OCI-LY3 (cell line): ENCODE measurements around the gene ARHGEF16.

Experiments used
- H2AFZ ChIP-seq: fragments of 200-600, 300-600 bp; shearing (Covaris generic); 2 replicates; pipeline ENCODE4 v1.6.0; 2014; ENCODE audit warnings: antibody characterized with exemption, low read depth, low read length
- H3K27ac ChIP-seq: fragments of 200-600, 300-600 bp; sonication (generic); 2 replicates; pipeline ENCODE4 v1.5.1; 2014; ENCODE audit warnings: mild to moderate bottlenecking, low read length, moderate library complexity, mixed read lengths
- H3K27me3 ChIP-seq: fragments of 200-600, 300-600 bp; sonication (generic); 2 replicates; pipeline ENCODE4 v1.6.1; 2014; ENCODE audit warnings: low read depth, low read length, mixed read lengths
- H3K36me3 ChIP-seq: fragments of 200-600, 300-600 bp; sonication (generic); replicated peaks from 2 replicates; pipeline ENCODE3; 2014; ENCODE audit warnings: low read depth, low read length, mixed read lengths
- H3K4me1 ChIP-seq: fragments of 300-600, 200-600 bp; sonication (generic); 2 replicates; pipeline ENCODE4 v1.6.1; 2014; ENCODE audit warnings: low read length, mixed read lengths
- H3K4me2 ChIP-seq: fragments of 200-600, 300-600 bp; sonication (generic); 2 replicates; pipeline ENCODE4 v1.6.1; 2014; ENCODE audit warnings: low read length, mixed read lengths
- H3K4me3 ChIP-seq: fragments of 300-600, 200-600 bp; sonication (generic); 2 replicates; pipeline ENCODE4 v1.5.1; 2014; ENCODE audit warnings: antibody characterized with exemption, mild to moderate bottlenecking, low read length, moderate library complexity
- H3K79me2 ChIP-seq: fragments of 300-600, 200-600 bp; shearing (Covaris generic); 2 replicates; pipeline ENCODE4 v1.6.1; 2014; ENCODE audit warnings: mild to moderate bottlenecking, low read length, mixed read lengths
- H3K9ac ChIP-seq: fragments of 300-600, 200-600 bp; shearing (Covaris generic); 2 replicates; pipeline ENCODE4 v1.6.0; 2014; ENCODE audit warnings: mild to moderate bottlenecking, low read length, moderate library complexity
- H3K9me3 ChIP-seq: fragments of 200-600, 300-600 bp; shearing (Covaris generic); 2 replicates; pipeline ENCODE4 v1.6.1; 2014; ENCODE audit warnings: low read length, mixed read lengths; ENCODE audit not compliant: insufficient read depth
- H4K20me1 ChIP-seq: fragments of 200-600, 300-600 bp; sonication (generic); 2 replicates; pipeline ENCODE4 v1.6.1; 2016; ENCODE audit warnings: low read length, mixed read lengths; ENCODE audit not compliant: insufficient read depth
- EZH2phosphoT487 ChIP-seq: fragments of 200-600 bp; shearing (Covaris generic); IDR thresholded peaks from 2 replicates; pipeline ENCODE4 v1.6.1; 2018; ENCODE audit warnings: antibody characterized with exemption, mixed run types, low read depth
- TF ChIP-seq, protein P1 (sequence below): fragments of 200-600, 300-600 bp; sonication (generic); IDR thresholded peaks from 2 replicates; pipeline ENCODE4 v1.5.1; 2014; ENCODE audit warnings: antibody characterized with exemption, low read length, low read depth

The ARHGEF16 gene

DNA sequence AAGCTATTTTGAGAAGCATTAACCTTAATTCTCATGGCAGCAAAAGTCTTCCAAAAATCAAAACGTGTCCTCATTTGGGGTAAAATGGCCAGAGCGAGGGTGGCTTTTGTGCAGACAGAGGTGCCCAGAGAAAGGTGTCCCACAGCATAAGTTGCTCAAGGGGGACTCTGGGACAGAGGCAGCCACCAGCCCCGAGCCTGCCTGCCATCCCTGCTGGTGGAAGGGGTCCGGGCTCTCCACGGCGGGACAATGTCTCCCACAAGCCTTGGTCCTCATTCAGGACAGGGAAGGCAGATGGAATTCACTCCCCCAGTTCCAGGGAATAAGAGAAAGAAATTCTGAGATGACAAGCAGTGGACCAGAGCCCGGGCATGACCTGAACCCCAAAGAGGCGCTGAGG lies 12.6 kb upstream of the ARHGEF16 start:
- Histone ChIP-seq H3K9ac (no peak overlapping the region), H3K9me3 (no peaks in the 10 kb centered on the region), H3K27me3 (no peaks in the 10 kb centered on the region), H3K4me2 (no peak overlapping the region), H3K4me1 (no peaks in the 10 kb centered on the region), H3K27ac (no peak overlapping the region), H3K4me3 (no peak overlapping the region), H3K79me2 (no peaks in the 10 kb centered on the region), H4K20me1 (no peaks in the 10 kb centered on the region), H3K36me3 (no peaks in the 10 kb centered on the region), H2AFZ (no peak overlapping the region)
- TF ChIP-seq, protein P1, sequence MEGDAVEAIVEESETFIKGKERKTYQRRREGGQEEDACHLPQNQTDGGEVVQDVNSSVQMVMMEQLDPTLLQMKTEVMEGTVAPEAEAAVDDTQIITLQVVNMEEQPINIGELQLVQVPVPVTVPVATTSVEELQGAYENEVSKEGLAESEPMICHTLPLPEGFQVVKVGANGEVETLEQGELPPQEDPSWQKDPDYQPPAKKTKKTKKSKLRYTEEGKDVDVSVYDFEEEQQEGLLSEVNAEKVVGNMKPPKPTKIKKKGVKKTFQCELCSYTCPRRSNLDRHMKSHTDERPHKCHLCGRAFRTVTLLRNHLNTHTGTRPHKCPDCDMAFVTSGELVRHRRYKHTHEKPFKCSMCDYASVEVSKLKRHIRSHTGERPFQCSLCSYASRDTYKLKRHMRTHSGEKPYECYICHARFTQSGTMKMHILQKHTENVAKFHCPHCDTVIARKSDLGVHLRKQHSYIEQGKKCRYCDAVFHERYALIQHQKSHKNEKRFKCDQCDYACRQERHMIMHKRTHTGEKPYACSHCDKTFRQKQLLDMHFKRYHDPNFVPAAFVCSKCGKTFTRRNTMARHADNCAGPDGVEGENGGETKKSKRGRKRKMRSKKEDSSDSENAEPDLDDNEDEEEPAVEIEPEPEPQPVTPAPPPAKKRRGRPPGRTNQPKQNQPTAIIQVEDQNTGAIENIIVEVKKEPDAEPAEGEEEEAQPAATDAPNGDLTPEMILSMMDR = no peak
- TF ChIP-seq EZH2phosphoT487 = no peak

DNA sequence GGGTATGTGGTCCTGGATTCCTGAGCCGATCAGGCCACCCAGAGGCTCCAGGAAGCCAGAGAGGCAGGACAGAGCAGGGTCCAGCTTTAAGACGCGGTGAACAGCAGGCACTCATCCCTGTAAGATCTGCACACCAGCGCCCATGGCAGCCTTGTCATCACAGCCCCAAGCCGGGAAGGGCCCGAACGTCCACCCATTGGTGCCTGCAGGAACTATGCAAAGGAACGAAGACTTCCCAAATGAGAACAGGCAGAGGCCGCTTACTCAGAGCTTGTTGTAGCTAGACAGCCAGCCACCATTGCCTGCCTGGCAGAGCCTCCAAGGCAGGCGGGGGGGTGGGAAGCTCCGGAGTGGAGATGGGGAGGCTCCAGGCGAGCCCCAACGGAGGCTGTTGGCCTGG lies 12.1 kb upstream of the ARHGEF16 start:
- no peak overlapping the region for H3K4me3 ChIP-seq
- no peak overlapping the region for H3K27ac ChIP-seq
- H2AFZ ChIP-seq = no peak overlapping the region
- H3K4me2 ChIP-seq = no peak overlapping the region
- H3K4me1 ChIP-seq = no peaks in the 10 kb centered on the region
- no peaks in the 10 kb centered on the region for H3K27me3 ChIP-seq
- no peaks in the 10 kb centered on the region for H3K36me3 ChIP-seq
- TF ChIP-seq, protein P1 = no peak
- no peak for TF ChIP-seq EZH2phosphoT487
- H3K79me2 ChIP-seq = no peaks in the 10 kb centered on the region
- no peaks in the 10 kb centered on the region for H3K9me3 ChIP-seq
- no peaks in the 10 kb centered on the region for H4K20me1 ChIP-seq
- H3K9ac ChIP-seq = no peak overlapping the region

- Histone ChIP-seq H3K27ac (no peak overlapping the region), H4K20me1 (no peaks in the 10 kb centered on the region), H2AFZ (no peak overlapping the region), H3K4me1 (no peaks in the 10 kb centered on the region), H3K79me2 (no peaks in the 10 kb centered on the region), H3K4me2 (no peak overlapping the region), H3K9me3 (no peaks in the 10 kb centered on the region), H3K4me3 (no peak overlapping the region), H3K27me3 (no peaks in the 10 kb centered on the region), H3K36me3 (no peaks in the 10 kb centered on the region), H3K9ac (no peak overlapping the region)
- TF ChIP-seq EZH2phosphoT487 = no peak
- TF ChIP-seq, protein P1 = no peak
Observed at GRCh38 chr1:3442901-3443300, 11.6 kb upstream of the ARHGEF16 start.

DNA sequence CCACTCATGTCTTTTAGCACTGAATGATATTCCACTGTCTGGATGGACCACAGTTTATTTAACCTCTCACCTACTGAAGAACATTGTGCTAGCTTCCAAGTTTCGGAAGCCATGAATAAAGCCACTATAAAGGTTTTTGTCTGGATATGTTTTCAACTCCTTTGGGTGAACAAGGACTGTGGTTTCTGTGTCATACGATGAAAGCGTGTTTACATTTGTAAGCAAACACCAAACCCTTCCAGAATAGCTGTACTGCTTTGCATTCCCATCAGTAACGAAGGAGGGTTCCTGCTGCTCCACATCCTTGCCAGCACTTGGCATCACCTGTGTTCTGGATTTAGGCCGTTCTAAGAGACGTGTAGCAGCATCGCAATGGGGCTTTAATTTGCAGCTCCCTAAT lies 10.7 kb upstream of the ARHGEF16 start:
- Histone ChIP-seq H3K9me3 (no peaks in the 10 kb centered on the region), H3K27ac (no peak overlapping the region), H3K4me2 (no peak overlapping the region), H3K4me1 (no peaks in the 10 kb centered on the region), H3K9ac (no peak overlapping the region), H3K36me3 (no peaks in the 10 kb centered on the region), H2AFZ (no peak overlapping the region), H3K79me2 (no peaks in the 10 kb centered on the region), H3K4me3 (no peak overlapping the region), H4K20me1 (no peaks in the 10 kb centered on the region), H3K27me3 (no peaks in the 10 kb centered on the region)
- TF ChIP-seq, protein P1 = no peak
- no peak for TF ChIP-seq EZH2phosphoT487
